Measurements from ENCODE around the gene PAFAH1B2.
A peak's percentile ranks its signal among the peaks of the same experiment; 100 is the strongest.

The PAFAH1B2 gene, protein sequence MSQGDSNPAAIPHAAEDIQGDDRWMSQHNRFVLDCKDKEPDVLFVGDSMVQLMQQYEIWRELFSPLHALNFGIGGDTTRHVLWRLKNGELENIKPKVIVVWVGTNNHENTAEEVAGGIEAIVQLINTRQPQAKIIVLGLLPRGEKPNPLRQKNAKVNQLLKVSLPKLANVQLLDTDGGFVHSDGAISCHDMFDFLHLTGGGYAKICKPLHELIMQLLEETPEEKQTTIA

DNA sequence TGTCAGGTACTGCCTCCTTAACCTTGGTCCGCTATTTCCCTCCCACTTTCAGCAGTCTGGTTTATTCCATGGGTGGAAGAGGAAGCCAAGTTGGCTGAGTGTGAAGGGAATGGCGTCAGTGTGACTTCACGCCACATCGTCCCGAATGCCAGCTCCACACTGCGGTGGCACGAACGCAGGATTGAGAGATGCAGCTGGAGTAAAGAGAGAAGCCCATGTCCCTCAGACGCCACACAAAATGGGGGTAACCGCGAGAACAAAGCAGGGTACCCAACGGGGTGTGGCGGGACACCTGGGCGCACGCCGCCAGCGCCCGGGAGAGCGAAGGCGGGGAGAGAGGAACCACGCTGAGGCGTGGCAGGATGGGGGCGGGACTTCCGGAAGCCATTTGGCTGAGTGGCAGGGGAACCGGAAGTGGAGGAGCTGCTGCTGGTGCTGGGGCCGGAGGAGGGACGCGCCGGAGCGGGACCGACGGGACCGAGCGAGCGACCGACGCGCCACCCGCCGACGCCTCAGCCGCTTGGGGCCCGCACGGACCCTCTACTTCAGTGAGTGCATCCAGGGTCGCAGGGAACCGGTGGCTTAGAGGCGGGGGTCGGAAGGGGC lies at the start of gene PAFAH1B2:
PAFAH1B2 (plus strand) TSS at position 417 of the 606 bp plus-strand sequence. CDS start 8,161 bp downstream, outside the sequence.
- no peaks in the 10 kb centered on the region for H3K9me3 ChIP-seq (ENCODE audit: insufficient read depth, low read length)
- H3K4me1 ChIP-seq (ENCODE audit: insufficient read depth, insufficient read length) = peaks cover 2% of the 10 kb centered on the region
- no peaks in the 10 kb centered on the region for H3K27me3 ChIP-seq (ENCODE audit: insufficient read depth, insufficient read length)
- peak; percentile 86 for DNase-seq (ENCODE audit: low read depth, low spot score)
- H3K9ac ChIP-seq (ENCODE audit: insufficient read length, low read depth) = peak within 1 kb of the TSS; percentile 98
- H3K36me3 ChIP-seq (ENCODE audit: insufficient read depth, insufficient read length, low read length) = peaks cover 19% of the 10 kb centered on the region
- TF ChIP-seq ZNF274 (IDR thresholded peaks at IDR 0.05; ENCODE audit: low read depth, low read length) = no peak
- no peak for TF ChIP-seq SUZ12 (IDR thresholded peaks at IDR 0.05; ENCODE audit: extremely low read depth, insufficient read depth, insufficient read length)
- no peak for TF ChIP-seq YY1 (IDR thresholded peaks at IDR 0.05; ENCODE audit: insufficient read depth, insufficient read length)
- H3K4me3 ChIP-seq (ENCODE audit: insufficient read length, low read depth) = peak within 1 kb of the TSS; percentile 66

DNA sequence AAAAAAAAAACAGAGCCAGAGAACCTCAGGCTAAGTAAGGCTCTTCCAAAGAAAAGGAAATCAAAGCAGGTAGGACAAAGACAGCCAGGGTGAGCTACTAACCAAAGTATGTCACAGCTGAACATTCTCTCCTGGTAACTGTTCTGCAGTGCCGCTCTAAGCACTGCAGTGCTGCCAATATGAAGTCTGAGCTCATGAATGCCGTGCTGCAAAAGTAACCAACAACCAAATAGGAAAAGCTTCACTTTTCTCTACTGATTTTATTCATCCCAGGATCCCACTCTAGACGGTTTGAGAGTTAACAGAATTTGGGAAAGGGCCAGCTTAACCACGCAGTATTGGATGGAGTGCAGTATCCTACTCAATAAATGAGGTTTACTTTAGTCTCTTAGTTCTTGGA lies 49.3 kb upstream of the PAFAH1B2 start:
- TF ChIP-seq ZNF274 (IDR thresholded peaks at IDR 0.05; ENCODE audit: low read depth, low read length) (no peak), SUZ12 (IDR thresholded peaks at IDR 0.05; ENCODE audit: extremely low read depth, insufficient read depth, insufficient read length) (no peak), YY1 (IDR thresholded peaks at IDR 0.05; ENCODE audit: insufficient read depth, insufficient read length) (no peak)
- Histone ChIP-seq H3K36me3 (ENCODE audit: insufficient read depth, insufficient read length, low read length) (no peaks in the 10 kb centered on the region), H3K27me3 (ENCODE audit: insufficient read depth, insufficient read length) (no peaks in the 10 kb centered on the region), H3K4me1 (ENCODE audit: insufficient read depth, insufficient read length) (peaks cover 6% of the 10 kb centered on the region), H3K9me3 (ENCODE audit: insufficient read depth, low read length) (no peaks in the 10 kb centered on the region), H3K9ac (ENCODE audit: insufficient read length, low read depth) (peak overlapping the region; percentile 7), H3K4me3 (ENCODE audit: insufficient read length, low read depth) (no peak overlapping the region)
- no peak for DNase-seq (ENCODE audit: low read depth, low spot score)

DNA sequence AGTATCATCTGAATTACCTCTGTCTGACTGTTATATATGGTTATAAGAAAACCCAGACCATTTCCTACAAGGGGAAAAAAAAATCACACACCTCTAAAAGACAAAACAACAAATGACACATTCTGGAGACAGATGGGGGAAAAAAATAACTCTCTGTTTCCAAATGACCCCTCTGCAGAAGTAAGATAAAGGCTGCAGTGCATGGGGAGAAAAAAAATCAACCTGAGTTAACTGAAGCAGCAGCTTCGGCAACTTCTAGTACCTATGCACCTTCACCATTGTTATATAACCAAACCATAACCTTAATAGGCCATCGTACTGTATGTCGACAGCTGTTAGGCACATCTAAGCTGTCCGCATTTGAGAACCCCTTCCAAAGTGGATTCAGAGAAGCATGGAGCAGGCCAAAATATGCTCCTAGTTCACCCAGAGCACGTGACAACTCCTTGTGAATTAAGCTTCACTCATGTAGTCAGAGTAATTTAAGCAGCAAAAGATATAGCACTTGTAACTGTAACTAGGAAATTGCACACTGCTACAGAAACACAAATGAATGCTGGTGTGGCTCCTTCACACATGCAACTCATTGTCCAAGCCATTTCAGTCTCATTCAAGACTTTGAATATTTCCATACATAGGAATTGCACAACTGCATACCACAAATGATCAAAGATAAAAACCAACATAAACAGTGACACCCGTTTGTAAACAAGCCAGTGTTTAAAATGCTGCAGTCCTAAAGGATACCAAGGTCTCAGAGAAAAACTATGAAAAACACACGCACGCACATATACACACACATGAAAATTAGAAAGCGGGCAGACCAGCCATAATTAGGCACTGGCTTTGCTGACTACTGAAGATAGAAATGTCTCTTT lies 48.6 kb upstream of the PAFAH1B2 start:
- Histone ChIP-seq H3K36me3 (ENCODE audit: insufficient read depth, insufficient read length, low read length) (no peaks in the 10 kb centered on the region), H3K4me1 (ENCODE audit: insufficient read depth, insufficient read length) (peaks cover 6% of the 10 kb centered on the region), H3K9me3 (ENCODE audit: insufficient read depth, low read length) (no peaks in the 10 kb centered on the region), H3K4me3 (ENCODE audit: insufficient read length, low read depth) (no peak overlapping the region), H3K27me3 (ENCODE audit: insufficient read depth, insufficient read length) (no peaks in the 10 kb centered on the region), H3K9ac (ENCODE audit: insufficient read length, low read depth) (peak overlapping the region; percentile 9)
- no peak for DNase-seq (ENCODE audit: low read depth, low spot score)
- no peak for TF ChIP-seq YY1 (IDR thresholded peaks at IDR 0.05; ENCODE audit: insufficient read depth, insufficient read length)
- TF ChIP-seq SUZ12 (IDR thresholded peaks at IDR 0.05; ENCODE audit: extremely low read depth, insufficient read depth, insufficient read length) = no peak
- no peak for TF ChIP-seq ZNF274 (IDR thresholded peaks at IDR 0.05; ENCODE audit: low read depth, low read length)

DNA sequence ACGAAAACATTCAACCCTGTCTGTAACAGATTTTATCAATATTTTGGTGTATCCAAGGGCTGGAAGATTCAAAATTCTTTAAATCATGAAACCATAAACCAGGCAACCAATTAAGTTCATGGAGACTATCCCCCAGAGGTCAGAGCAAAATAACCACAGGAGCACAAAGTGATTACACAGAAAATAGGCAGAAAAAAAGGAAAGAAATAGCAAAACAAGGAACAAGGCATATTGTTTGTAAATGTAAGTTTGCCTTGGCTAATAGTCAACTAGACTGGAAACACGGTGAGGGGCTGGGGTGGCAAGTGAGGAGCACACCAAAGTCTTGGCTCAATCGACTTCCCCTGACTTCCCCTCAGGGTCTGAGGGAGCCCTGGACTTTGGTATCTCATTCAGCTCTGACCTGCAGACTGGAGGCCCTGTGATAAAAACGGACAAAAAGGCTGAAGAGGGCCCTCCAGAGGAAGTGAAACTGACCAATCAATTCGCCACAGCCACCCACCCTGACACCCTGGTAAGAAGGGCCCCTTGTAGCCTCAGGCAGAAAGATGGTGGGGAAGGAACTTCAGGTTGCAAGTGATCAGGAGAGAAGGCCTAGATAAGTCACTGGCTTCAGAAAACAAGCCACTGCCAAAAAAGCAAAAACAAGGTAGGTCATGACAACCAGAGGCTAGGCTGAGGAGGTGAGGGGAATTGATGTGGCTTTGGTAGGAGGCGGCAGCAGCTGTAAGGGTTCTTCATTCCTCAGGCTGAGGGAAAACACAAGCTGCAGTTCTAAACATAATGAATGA lies 47.7 kb upstream of the PAFAH1B2 start:
- H3K27me3 ChIP-seq (ENCODE audit: insufficient read depth, insufficient read length) = no peaks in the 10 kb centered on the region
- H3K9ac ChIP-seq (ENCODE audit: insufficient read length, low read depth) = peak overlapping the region; percentile 64
- H3K36me3 ChIP-seq (ENCODE audit: insufficient read depth, insufficient read length, low read length) = no peaks in the 10 kb centered on the region
- no peak for DNase-seq (ENCODE audit: low read depth, low spot score)
- no peaks in the 10 kb centered on the region for H3K9me3 ChIP-seq (ENCODE audit: insufficient read depth, low read length)
- peaks cover 6% of the 10 kb centered on the region for H3K4me1 ChIP-seq (ENCODE audit: insufficient read depth, insufficient read length)
- TF ChIP-seq YY1 (IDR thresholded peaks at IDR 0.05; ENCODE audit: insufficient read depth, insufficient read length) (no peak), ZNF274 (IDR thresholded peaks at IDR 0.05; ENCODE audit: low read depth, low read length) (no peak), SUZ12 (IDR thresholded peaks at IDR 0.05; ENCODE audit: extremely low read depth, insufficient read depth, insufficient read length) (no peak)
- H3K4me3 ChIP-seq (ENCODE audit: insufficient read length, low read depth) = peak overlapping the region; percentile 80

DNA sequence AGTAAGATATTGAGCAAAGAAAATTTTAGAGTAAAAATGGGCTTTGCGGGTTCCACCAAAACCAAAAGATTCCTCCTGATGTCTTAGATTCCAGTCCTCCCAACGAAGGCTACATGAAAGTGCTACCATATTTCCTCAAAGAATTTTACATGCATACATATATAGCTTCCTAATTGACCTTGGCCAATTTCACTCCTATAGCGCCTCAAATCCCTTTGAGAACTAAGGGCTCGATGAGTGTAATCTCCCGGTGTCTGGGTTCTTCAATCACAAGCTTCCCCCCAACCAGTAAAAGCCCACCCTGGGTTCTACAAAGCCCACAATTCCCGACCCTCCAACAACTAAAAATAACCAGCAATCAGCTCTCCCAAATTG lies 47.1 kb upstream of the PAFAH1B2 start:
- TF ChIP-seq SUZ12 (IDR thresholded peaks at IDR 0.05; ENCODE audit: extremely low read depth, insufficient read depth, insufficient read length) (no peak), YY1 (IDR thresholded peaks at IDR 0.05; ENCODE audit: insufficient read depth, insufficient read length) (no peak), ZNF274 (IDR thresholded peaks at IDR 0.05; ENCODE audit: low read depth, low read length) (no peak)
- DNase-seq (ENCODE audit: low read depth, low spot score) = no peak
- Histone ChIP-seq H3K27me3 (ENCODE audit: insufficient read depth, insufficient read length) (no peaks in the 10 kb centered on the region), H3K4me1 (ENCODE audit: insufficient read depth, insufficient read length) (peaks cover 6% of the 10 kb centered on the region), H3K9me3 (ENCODE audit: insufficient read depth, low read length) (no peaks in the 10 kb centered on the region), H3K36me3 (ENCODE audit: insufficient read depth, insufficient read length, low read length) (no peaks in the 10 kb centered on the region), H3K4me3 (ENCODE audit: insufficient read length, low read depth) (peak overlapping the region; percentile 80), H3K9ac (ENCODE audit: insufficient read length, low read depth) (peak overlapping the region; percentile 64)

DNA sequence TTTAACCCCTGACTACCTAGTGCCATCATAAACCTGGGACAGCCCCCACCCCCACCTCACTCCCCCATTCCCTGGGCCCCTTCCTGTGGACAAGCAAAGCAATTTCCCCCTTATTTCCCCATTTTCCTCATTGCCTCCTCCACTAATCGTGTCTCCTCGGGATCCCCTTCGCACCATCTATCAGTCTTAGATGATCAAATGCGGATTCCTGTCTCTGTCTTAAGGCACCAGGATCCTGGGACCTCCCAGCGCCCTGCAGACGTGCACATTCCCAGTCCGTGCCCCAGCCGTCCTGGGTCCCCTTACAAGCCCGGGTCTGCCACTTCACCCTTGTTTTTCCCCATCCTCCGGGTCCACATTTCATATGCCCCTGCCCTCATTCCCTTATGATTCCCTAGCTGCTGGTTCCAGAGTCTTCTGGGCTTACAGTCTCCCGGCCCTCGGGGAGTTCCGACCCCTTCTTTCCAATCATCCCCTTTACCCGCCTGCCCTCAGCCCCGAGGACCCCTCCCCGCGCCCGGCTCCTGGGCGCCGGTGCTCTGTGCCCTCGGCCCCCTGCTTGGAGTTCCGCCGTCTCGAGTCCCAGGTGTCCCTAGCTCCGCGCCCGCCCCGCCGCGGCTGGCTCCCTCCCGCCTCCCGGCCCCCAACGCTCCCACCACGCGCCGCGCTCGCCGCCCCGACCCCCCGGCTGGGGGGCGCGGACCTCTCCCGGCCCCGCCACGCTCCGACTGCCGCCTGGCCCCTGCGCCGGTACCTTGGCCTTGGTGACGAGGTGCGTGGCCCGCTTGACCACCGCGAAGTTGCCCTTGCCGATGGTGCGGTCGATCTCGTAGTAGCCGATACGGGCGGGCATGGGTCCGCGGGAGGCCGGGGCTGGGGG lies 46.5 kb upstream of the PAFAH1B2 start:
- no peak for TF ChIP-seq ZNF274 (IDR thresholded peaks at IDR 0.05; ENCODE audit: low read depth, low read length)
- DNase-seq (ENCODE audit: low read depth, low spot score) = no peak
- peak overlapping the region; percentile 80 for H3K4me3 ChIP-seq (ENCODE audit: insufficient read length, low read depth)

More for the DNA sequence above, 46.5 kb upstream of the PAFAH1B2 start:
- Histone ChIP-seq H3K36me3 (ENCODE audit: insufficient read depth, insufficient read length, low read length) (no peaks in the 10 kb centered on the region), H3K27me3 (ENCODE audit: insufficient read depth, insufficient read length) (no peaks in the 10 kb centered on the region), H3K9me3 (ENCODE audit: insufficient read depth, low read length) (no peaks in the 10 kb centered on the region), H3K4me1 (ENCODE audit: insufficient read depth, insufficient read length) (peaks cover 6% of the 10 kb centered on the region), H3K9ac (ENCODE audit: insufficient read length, low read depth) (peak overlapping the region; percentile 85)
